Measurements from ENCODE around the gene LY6G6D.

LY6G6D gene

GRCh38 chr6:31702819-31703716 lies 12.1 kb upstream of the LY6G6D start, which contains the start of gene ABHD16A:
ABHD16A (minus strand) TSS chr6:31703324; CDS start chr6:31703281, 43 bp downstream.
- H3K4me3 ChIP-seq (ENCODE audit: low read depth, low read length, poor library complexity, severe bottlenecking), result peak within 1 kb of the TSS; percentile 85
- peak within 1 kb of the TSS; percentile 54 for H3K27ac ChIP-seq (ENCODE audit: low read depth, low read length, poor library complexity, severe bottlenecking)
- no peaks in the 10 kb centered on the region for H4K20me1 ChIP-seq (ENCODE audit: insufficient read depth, low read length)
- TF ChIP-seq EZH2 (IDR thresholded peaks at IDR 0.05; ENCODE audit: borderline replicate concordance, low read length), result no peak
- no peak for TF ChIP-seq CTCF (IDR thresholded peaks at IDR 0.05; ENCODE audit: low read length)
- H3K9ac ChIP-seq (ENCODE audit: low read length), result peak within 1 kb of the TSS; percentile 89
- H3K36me3 ChIP-seq (ENCODE audit: insufficient read depth, low read length), result peaks cover 6% of the 10 kb centered on the region; the same call in 1 of the 2 replicates
- H3K9me2 ChIP-seq (ENCODE audit: low read depth, low read length), result no peaks in the 10 kb centered on the region
- peaks cover 23% of the 10 kb centered on the region for H3K4me1 ChIP-seq (ENCODE audit: insufficient read depth, low read length, severe bottlenecking)
- 0 out of 2 replicates have a peak, but pooled peaks cover 5% of the 10 kb centered on the region for H3K79me2 ChIP-seq (ENCODE audit: insufficient read depth, low read length)
- peak within 1 kb of the TSS; percentile 30; the same call in 1 of the 2 replicates for H2AFZ ChIP-seq (ENCODE audit: low read length)
- no peaks in the 10 kb centered on the region for H3F3A ChIP-seq (ENCODE audit: insufficient read depth, low read length)
- no peaks in the 10 kb centered on the region for H3K27me3 ChIP-seq (ENCODE audit: insufficient read depth, low read length)
- H3K4me2 ChIP-seq (ENCODE audit: low read length), result peak within 1 kb of the TSS; percentile 91
- H3K9me3 ChIP-seq (ENCODE audit: low read length), result no peaks in the 10 kb centered on the region

GRCh38 chr6:31705931-31706330 lies 9.2 kb upstream of the LY6G6D start:
- Histone ChIP-seq H3K4me3 (ENCODE audit: low read depth, low read length, poor library complexity, severe bottlenecking) (no peak overlapping the region), H4K20me1 (ENCODE audit: insufficient read depth, low read length) (no peaks in the 10 kb centered on the region), H3K79me2 (ENCODE audit: insufficient read depth, low read length) (0 out of 2 replicates have a peak, but pooled peaks cover 5% of the 10 kb centered on the region), H3K27ac (ENCODE audit: low read depth, low read length, poor library complexity, severe bottlenecking) (no peak overlapping the region), H3K27me3 (ENCODE audit: insufficient read depth, low read length) (0 out of 2 replicates have a peak, but pooled peaks cover 4% of the 10 kb centered on the region), H3K4me1 (ENCODE audit: insufficient read depth, low read length, severe bottlenecking) (peaks cover 21% of the 10 kb centered on the region), H3K9me3 (ENCODE audit: low read length) (no peaks in the 10 kb centered on the region), H3K4me2 (ENCODE audit: low read length) (no peak overlapping the region), H3K9ac (ENCODE audit: low read length) (no peak overlapping the region), H2AFZ (ENCODE audit: low read length) (no peak overlapping the region), H3K36me3 (ENCODE audit: insufficient read depth, low read length) (no peaks in the 10 kb centered on the region), H3F3A (ENCODE audit: insufficient read depth, low read length) (no peaks in the 10 kb centered on the region), H3K9me2 (ENCODE audit: low read depth, low read length) (no peaks in the 10 kb centered on the region)
- TF ChIP-seq EZH2 (IDR thresholded peaks at IDR 0.05; ENCODE audit: borderline replicate concordance, low read length) (no peak), CTCF (IDR thresholded peaks at IDR 0.05; ENCODE audit: low read length) (no peak)

GRCh38 chr6:31706599-31706998 lies 8.5 kb upstream of the LY6G6D start, which contains the start of gene LY6G6F:
LY6G6F (plus strand) TSS chr6:31706866; CDS start chr6:31706907, 41 bp downstream.
- H3K9me3 ChIP-seq (ENCODE audit: low read length), result no peaks in the 10 kb centered on the region
- H3K4me1 ChIP-seq (ENCODE audit: insufficient read depth, low read length, severe bottlenecking), result peaks cover 15% of the 10 kb centered on the region
- no peaks in the 10 kb centered on the region for H3K36me3 ChIP-seq (ENCODE audit: insufficient read depth, low read length)
- H3F3A ChIP-seq (ENCODE audit: insufficient read depth, low read length), result no peaks in the 10 kb centered on the region
- H3K9ac ChIP-seq (ENCODE audit: low read length), result no peak within 1 kb of the TSS
- H4K20me1 ChIP-seq (ENCODE audit: insufficient read depth, low read length), result no peaks in the 10 kb centered on the region
- no peak within 1 kb of the TSS for H3K4me3 ChIP-seq (ENCODE audit: low read depth, low read length, poor library complexity, severe bottlenecking)
- 0 out of 2 replicates have a peak, but pooled peaks cover 5% of the 10 kb centered on the region for H3K79me2 ChIP-seq (ENCODE audit: insufficient read depth, low read length)
- H2AFZ ChIP-seq (ENCODE audit: low read length), result no peak within 1 kb of the TSS
- H3K27ac ChIP-seq (ENCODE audit: low read depth, low read length, poor library complexity, severe bottlenecking), result no peak within 1 kb of the TSS
- no peaks in the 10 kb centered on the region for H3K9me2 ChIP-seq (ENCODE audit: low read depth, low read length)
- TF ChIP-seq CTCF (IDR thresholded peaks at IDR 0.05; ENCODE audit: low read length) (no peak), EZH2 (IDR thresholded peaks at IDR 0.05; ENCODE audit: borderline replicate concordance, low read length) (no peak)
- 0 out of 2 replicates have a peak, but pooled peaks cover 4% of the 10 kb centered on the region for H3K27me3 ChIP-seq (ENCODE audit: insufficient read depth, low read length)
- no peak within 1 kb of the TSS for H3K4me2 ChIP-seq (ENCODE audit: low read length)

Measured in OCI-LY1 (cell line).